NCI-H526 treated with DMSO at 0.1 percent for 48 hours (cell line): Measurements from ENCODE around the gene KDR.

ENCODE experiments used
- DNase-seq: peaks from one replicate; lab custom pipeline; 2025; lab: John Stamatoyannopoulos, UW

KDR gene

GRCh38 chr4:55029821-55030503 lies 95.4 kb downstream of the KDR start:
- DNase-seq: no peak

- DNase-seq: no peak
Observed at GRCh38 chr4:55029321-55029720, 96.1 kb downstream of the KDR start.
